ENCODE measurements around the gene FOXJ3. TPM values are rescaled to one million over a fixed set of nuclear protein-coding genes. Genes with fewer than 3 reads are reported as not detected.

FOXJ3 gene
- total RNA-seq, 1 experiment from 2014 or later = 51.1 TPM

DNA sequence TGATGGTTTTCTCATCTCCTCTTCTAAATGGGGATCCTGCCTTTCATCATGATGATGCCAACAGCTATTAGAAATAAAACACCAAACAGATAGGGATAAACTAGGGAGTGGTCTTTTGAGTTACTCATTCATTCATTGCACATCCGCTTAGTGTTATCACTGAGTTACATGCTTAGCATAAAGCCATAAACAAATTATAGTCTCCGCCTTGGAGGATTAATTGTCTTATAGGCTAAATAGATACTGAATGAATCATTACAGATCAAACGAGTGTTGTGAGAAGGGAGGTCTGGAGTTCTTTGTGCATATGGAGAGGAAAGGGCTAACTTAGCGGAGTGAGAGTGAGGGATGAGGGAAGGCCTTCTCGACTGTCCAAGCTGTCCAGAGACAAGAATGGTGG lies 201.6 kb downstream of the FOXJ3 start:
- no peaks in the 10 kb centered on the region for H3K27me3 ChIP-seq (ENCODE audit: insufficient read depth, low read length)
- no peak overlapping the region for H3K27ac ChIP-seq (ENCODE audit: low read depth, low read length)
- no TSS peak for BruUV-seq (replicated peaks)
- no peaks in the 10 kb centered on the region for H3K79me2 ChIP-seq (ENCODE audit: insufficient read depth, low read length)
- no peaks in the 10 kb centered on the region for H3K9me3 ChIP-seq (ENCODE audit: control insufficient read depth in 1 of 2, insufficient read depth in 1 of 2, low read depth in 1 of 2, low read length in 2 of 2)
- no peaks in the 10 kb centered on the region for H4K20me1 ChIP-seq (ENCODE audit: insufficient read depth)
- ATAC-seq = no peak
- no peaks in the 10 kb centered on the region for H3K4me1 ChIP-seq (ENCODE audit: control insufficient read depth in 1 of 2, insufficient read depth in 2 of 2, low read length in 2 of 2)
- TF ChIP-seq POLR2A (IDR thresholded peaks at IDR 0.05; ENCODE audit: borderline replicate concordance, extremely low read depth, insufficient read depth, insufficient read length) (no peak), SP1 (IDR thresholded peaks at IDR 0.05; ENCODE audit: low read depth) (no peak), EZH2 (IDR thresholded peaks at IDR 0.05) (no peak), RAD21 (IDR thresholded peaks at IDR 0.05; ENCODE audit: low read depth) (no peak), ZFX (IDR thresholded peaks at IDR 0.05) (no peak), FOSL1 (IDR thresholded peaks at IDR 0.05; ENCODE audit: low read depth) (no peak), POLR2AphosphoS5 (IDR thresholded peaks at IDR 0.05; ENCODE audit: low read depth, low read length) (no peak), SIN3A (IDR thresholded peaks at IDR 0.05; ENCODE audit: low read depth) (no peak)
- TF ChIP-seq, protein P1, sequence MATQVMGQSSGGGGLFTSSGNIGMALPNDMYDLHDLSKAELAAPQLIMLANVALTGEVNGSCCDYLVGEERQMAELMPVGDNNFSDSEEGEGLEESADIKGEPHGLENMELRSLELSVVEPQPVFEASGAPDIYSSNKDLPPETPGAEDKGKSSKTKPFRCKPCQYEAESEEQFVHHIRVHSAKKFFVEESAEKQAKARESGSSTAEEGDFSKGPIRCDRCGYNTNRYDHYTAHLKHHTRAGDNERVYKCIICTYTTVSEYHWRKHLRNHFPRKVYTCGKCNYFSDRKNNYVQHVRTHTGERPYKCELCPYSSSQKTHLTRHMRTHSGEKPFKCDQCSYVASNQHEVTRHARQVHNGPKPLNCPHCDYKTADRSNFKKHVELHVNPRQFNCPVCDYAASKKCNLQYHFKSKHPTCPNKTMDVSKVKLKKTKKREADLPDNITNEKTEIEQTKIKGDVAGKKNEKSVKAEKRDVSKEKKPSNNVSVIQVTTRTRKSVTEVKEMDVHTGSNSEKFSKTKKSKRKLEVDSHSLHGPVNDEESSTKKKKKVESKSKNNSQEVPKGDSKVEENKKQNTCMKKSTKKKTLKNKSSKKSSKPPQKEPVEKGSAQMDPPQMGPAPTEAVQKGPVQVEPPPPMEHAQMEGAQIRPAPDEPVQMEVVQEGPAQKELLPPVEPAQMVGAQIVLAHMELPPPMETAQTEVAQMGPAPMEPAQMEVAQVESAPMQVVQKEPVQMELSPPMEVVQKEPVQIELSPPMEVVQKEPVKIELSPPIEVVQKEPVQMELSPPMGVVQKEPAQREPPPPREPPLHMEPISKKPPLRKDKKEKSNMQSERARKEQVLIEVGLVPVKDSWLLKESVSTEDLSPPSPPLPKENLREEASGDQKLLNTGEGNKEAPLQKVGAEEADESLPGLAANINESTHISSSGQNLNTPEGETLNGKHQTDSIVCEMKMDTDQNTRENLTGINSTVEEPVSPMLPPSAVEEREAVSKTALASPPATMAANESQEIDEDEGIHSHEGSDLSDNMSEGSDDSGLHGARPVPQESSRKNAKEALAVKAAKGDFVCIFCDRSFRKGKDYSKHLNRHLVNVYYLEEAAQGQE (IDR thresholded peaks at IDR 0.05; ENCODE audit: low read depth) = no peak
- TF ChIP-seq, protein P2, sequence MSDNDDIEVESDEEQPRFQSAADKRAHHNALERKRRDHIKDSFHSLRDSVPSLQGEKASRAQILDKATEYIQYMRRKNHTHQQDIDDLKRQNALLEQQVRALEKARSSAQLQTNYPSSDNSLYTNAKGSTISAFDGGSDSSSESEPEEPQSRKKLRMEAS (IDR thresholded peaks at IDR 0.05) = no peak
- no peak overlapping the region for H3K9ac ChIP-seq (ENCODE audit: low read length)
- no peaks in the 10 kb centered on the region for H3K9me2 ChIP-seq (ENCODE audit: insufficient read depth)
- ChIA-PET POLR2A (no interaction called here), RAD21 (ENCODE audit: low non-redundant PET in 1 of 2, low total read pairs in 2 of 2, uncharacterized antibody in 2 of 2, unreplicated experiment in 2 of 2) (no interaction called here), CTCF (no interaction called here)
- H3K36me3 ChIP-seq (ENCODE audit: control insufficient read depth in 1 of 2, insufficient read depth in 2 of 2, low read length in 2 of 2) = no peaks in the 10 kb centered on the region
- intact Hi-C loops (cut with micrococcal nuclease) = no loop called here
- no peak overlapping the region for H3K4me2 ChIP-seq (ENCODE audit: low read length)
- DNase-seq (ENCODE audit: low read depth, low spot score) = no peak
- no peak overlapping the region for H2AFZ ChIP-seq (ENCODE audit: low read depth, low read length, poor library complexity, severe bottlenecking)
- no peak overlapping the region for H3K4me3 ChIP-seq (replicated peaks in 1 of 2; ENCODE audit: low read depth in 1 of 2, low read length in 2 of 2)
